Inferior parietal cortex (tissue), 1 donor: ENCODE data around the gene PCDH9.

Experiments used
- DNase-seq: peaks from one replicate; pipeline ENCODE4 v3.0.0-alpha.2; 2016; ENCODE audit errors: extremely low spot score

PCDH9 gene

DNA sequence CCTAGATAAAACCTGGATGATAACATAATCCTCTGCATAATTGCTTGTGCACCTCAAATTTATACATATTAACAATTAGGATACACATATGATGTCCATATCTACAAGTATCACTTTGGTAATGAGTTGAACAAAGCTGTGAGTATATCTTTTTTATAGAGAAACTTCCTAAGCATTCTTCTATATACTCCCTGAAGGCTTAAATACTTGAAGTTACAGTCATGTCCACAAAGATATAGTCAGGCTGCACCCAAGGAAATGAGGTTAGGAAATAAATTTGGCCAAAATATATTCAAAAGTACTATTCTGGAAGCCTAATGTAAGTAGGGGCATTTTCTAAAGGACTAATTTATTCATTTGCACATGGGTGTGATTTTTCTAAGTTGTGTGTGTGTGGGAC lies 761.5 kb downstream of the PCDH9 start:
- DNase-seq, result no peak

DNA sequence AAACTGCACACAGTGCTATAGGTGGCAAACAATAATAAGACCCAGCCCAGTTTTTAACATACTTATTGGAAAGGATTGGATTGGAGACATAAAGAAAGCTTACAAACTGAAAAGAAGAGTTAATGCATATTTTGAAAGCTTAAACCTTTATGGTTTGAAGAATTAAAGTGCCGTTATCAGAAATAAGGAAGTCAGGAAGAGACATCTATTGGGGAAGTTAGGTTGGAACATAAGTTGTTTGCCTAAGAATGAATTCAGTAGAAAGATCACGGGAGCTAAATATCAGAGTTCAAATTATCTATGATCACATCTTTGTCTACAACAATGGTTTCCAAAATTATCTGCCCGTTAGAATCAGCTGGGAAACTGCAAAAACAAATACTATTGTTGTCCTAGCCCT lies 767.9 kb downstream of the PCDH9 start:
- DNase-seq, result no peak

DNA sequence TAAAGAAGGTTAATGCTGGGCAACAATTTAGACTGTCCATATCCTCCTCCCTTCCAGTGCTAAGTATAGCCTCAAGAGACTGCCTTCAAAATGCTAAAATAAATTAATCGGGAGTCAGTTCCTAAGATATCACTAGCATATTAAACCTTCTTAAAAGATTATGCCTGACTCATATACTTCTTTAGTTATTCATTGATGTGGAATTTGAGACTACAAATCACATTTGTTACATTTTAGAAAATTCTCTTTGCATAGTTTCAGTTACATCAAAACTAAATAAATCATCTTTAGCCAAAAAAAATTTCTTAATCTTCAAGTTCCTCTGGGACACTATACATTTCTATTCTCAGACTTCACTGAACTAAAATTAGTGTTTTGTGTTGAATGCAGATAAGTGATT lies 769.1 kb downstream of the PCDH9 start:
- no peak for DNase-seq

DNA sequence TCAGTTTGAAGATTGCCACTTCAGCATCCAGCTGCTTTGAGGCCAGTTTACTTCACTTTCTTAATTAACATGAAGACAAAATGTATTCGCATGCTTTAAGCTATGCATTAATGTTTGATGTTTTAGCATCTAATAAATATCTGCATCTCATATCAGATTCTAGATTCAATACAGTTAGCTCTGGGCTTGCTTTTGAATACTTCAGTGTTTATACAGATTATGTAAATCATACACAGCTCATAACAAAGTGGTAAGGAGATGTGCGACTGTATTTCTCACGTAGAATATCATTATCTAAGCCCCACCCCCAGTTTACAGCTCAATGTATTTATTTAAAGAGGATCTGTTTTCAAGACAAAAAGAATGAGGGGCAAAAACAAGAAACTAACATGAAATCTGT lies 770.5 kb downstream of the PCDH9 start:
- DNase-seq, result no peak

DNA sequence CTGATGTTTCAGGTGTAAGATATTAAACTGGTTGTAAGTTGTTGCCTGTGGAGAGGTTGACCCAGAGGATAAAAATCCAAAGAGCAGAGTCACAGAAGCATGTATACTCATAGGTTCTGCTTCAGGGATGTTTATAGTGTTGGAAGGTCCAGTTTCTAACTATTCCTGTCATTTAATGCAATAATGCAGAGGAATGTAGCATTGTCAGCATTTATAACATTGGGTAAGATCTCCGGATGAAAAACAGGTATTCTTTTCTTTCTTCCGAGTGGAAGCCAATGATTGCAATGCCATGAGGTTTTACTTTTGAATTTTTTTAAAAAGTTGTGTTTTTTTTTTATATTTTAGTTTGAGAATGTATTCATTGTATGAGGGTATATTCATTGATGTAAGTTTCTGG lies 771.0 kb downstream of the PCDH9 start:
- DNase-seq, result no peak

DNA sequence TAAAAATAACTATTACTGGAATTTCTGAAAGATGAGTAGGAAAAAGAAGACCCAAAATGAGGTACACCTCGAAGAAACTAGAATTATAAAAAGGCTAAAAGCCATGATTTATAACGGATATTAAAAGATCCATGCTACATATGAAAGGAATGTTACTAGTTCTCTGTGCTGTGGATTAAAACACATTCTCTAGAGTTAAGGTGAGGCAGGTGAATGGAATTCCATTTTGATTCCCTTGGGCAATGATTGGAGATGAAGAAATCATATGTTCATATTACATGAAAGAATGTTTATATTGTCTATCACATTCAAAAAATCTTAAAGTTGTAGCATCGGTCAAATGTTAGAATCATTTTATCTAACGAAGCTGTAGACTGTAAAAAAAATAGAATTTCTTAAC lies 783.7 kb downstream of the PCDH9 start:
- DNase-seq, result no peak

DNA sequence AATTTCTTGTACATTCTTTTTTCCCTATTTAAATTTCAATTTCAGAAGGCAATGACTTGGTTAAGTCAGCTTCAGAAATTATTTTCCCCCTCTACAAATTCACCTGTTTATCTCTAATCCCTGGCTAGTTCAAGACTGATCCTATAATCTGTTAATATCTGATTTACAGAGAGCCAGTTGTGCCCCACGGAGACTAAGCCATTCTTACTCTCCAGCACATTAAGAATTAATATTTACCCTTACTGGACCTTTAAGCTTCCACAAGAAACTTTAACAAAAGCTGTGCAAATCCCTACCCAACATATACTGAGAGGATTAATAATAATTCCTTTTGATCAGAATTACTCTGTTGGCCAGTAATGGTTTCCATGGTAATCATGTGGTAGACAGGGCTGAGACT lies 786.2 kb downstream of the PCDH9 start:
- no peak for DNase-seq

DNA sequence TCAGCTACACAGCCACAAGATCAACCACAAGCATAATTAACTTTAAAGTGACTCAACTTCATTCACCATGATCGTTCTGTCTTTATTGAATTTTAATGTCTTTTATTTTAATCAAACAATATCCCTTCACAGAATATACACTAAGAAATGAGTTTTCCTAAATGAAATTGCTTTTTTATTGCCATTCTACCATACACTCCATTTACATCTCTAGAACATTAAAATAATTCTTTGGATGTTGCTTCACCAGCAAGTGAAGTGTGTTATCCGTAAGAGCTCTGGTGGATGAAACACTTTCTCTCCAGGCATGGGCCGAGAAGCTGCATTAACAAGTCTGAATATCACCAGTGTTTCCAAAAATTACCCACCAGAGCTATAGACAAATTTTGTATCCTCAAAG lies 789.2 kb downstream of the PCDH9 start:
- DNase-seq, result no peak

DNA sequence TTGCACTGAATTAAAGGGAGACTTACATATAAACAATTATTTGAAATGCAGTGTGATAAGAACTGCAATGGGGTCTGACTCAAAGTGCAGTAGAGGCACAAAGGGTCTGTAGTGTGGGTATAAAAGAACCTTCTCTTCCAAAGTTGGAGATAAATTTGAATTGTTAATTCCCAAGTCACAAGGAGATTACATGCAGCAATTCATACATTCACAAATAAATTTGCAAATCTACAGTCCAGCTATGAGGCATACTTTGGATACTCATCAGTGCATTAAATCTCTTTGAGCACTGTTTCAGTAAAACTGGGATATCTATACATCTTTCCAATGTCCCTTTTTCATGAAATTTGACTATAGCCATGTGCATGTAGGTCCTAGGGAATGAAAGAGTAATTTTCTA lies 799.4 kb downstream of the PCDH9 start:
- no peak for DNase-seq

DNA sequence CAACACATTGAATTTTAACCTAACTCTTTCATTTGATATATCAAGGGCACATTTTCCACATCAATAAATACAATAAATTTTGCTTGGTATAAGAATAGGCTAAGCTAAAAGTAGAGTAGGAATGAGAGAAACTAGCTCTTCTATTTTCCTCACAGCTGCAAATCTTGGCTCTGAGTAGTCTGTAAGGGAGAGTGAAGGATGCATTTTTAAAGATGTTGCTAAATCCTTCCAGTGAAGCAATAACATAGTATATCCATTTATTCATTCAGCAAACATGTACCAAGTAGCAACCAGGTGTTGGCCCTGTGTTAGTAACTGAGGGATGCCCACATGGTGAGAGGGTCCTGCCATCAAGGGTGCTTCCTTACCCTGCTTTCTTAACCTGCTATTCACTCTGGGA lies 799.9 kb downstream of the PCDH9 start:
- DNase-seq, result no peak

DNA sequence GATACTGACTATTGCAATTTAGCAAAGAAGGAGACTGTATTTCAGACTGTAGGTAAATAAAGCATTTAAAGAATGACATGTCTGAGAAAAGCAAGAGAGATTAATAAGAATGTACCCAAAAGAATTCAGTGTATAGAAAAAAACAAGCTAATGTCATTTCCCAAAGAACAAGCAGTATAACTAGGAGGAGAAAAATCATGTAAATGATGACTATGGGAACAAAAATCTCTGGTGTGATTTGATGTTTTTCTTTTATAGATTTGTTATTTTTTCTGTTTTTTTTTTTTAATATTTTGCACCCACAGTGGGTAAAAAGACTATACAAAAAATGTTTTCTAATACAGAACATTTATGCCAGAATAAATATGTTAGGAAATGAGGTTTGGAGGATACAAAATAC lies 801.0 kb downstream of the PCDH9 start:
- no peak for DNase-seq

DNA sequence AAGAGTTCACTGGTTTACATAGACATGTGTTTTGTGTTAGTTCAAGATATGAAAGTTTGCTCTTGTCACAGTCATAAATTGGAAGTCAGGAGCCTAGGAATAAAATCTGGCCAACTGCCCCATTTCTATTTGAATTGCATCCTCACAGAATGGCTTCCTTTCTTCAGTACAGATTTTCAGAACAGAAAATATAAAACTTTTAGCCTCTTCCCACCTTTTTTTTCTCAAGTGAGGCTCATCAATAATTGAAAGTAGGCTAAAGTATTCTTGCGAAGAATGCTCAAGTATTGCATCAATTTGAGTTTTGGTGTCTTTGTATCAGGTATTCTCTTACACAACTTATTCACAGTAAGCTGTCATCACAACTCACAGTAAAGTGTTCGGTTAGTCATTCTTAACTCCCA lies 802.7 kb downstream of the PCDH9 start:
- DNase-seq, result no peak

DNA sequence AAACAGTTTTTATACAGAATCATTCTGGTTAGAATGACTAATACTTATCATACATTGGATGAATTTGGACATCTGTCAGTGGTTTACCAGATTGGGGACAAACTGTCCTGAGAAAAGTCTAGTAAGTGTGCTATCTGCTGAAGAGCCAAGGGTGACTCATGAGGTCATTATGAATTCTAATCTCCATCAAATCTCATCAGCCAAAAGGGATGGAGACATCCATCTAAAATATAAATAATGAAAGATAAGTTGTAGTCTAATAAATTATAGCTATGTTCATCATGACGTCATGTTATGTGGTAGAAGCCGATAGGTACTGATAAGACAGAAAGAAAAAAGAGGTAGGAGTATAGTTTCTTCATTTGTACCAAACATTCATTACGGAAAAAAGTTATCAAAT lies 804.4 kb downstream of the PCDH9 start:
- no peak for DNase-seq

DNA sequence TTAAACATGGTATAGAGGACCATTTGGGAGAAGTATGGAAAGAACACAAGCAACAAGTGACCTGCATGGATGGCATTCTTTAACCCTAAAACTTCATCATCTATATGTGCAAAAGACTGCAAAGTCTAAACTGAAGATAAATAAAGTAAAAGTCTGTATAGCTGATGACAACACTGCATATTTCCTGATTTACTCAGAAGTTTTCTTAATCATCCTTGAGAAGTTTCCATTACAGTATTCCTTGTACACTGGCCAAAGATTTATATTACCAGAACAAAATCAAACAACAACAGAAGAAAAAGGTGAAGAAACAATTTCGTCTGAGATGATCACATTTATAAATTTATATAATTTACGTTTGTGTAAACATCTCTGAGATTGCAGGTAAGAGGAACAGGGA lies 805.7 kb downstream of the PCDH9 start:
- DNase-seq, result no peak

DNA sequence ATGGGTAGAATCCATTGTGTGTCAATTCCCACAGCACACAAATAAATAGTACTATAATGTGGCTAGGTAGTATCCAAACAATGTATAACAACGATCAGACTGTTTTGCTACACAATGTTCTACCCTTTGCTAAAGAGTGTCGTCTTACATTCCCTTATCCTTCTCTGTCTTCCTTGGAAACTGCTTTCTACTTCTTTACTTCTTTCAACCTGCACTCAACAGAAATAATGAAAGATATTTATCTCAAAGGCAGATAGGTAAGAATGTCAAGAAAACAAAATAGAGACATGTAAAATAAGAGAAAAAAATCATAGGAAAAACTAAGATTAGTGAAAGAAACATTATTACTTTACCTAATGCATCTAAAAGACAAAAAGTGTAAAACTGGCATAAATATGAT lies 814.7 kb downstream of the PCDH9 start:
- no peak for DNase-seq

DNA sequence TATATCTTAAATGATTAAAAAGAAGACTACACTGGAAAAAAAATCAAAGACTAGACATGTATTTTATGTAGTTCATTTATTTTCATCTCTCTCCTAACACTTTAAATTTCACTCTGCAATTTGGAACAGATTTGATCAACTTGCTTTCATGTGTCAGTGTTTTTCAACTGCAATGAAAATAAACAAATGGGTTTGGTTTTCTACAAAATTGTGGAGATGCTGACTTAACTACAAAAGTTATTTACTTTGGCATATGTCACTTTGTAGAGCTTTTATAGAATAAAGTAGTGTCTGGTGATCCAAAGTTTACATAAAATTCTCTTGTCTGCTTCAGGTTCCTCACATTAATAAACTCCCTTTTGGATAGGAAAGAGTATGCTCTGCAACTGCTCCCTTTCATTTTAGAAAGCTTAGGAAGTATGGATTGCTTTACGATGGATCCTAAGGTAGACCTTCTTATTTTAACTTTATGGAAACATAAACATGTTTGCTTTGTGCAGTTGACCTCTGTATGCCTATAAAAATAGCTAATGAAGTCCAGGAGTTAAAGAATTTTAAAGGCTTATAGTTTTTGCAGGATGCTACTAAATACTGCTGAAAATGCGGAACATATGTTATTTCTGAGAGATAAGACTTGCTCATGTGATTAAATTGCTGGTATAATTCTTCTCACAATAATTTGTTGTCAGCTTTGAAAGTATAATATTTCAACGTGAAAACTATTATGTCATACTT lies 815.9 kb downstream of the PCDH9 start:
- DNase-seq, result no peak

DNA sequence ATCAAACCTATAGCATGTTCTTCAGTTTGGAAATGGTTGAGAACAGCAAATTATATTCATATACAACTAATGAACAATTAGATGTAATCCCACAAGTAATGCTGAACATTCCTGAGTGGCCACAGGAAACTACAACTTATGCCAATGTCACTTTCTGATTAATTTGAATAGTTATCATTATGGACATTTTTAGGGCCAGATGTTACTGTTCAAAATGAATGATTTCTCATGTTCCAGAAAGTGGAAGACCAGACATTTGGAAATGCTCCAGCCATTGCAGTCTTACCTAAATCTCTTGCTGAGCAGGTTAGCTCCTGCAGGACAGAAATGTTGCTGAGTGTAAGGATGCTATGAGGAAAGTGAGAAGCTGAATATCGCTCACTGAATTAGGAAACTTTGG lies 819.8 kb downstream of the PCDH9 start:
- DNase-seq, result no peak

DNA sequence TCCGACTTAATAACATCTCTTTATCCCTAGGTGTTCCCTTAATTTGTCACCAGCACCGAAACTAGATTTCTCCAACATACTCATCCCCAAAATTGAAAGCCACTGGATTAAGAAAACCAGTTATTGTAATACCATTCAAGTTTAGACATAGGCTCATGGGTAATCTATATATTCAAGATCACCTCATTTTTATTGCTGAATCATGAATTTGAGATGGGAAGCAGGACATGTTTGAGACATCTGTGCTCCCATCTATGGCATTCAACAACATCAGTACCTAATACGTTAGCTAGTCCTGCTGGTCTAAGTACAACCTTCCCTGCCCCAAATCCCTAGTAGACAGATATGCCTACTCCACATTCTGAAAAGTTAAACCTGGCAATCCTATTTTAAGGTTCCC lies 820.6 kb downstream of the PCDH9 start:
- DNase-seq, result no peak

DNA sequence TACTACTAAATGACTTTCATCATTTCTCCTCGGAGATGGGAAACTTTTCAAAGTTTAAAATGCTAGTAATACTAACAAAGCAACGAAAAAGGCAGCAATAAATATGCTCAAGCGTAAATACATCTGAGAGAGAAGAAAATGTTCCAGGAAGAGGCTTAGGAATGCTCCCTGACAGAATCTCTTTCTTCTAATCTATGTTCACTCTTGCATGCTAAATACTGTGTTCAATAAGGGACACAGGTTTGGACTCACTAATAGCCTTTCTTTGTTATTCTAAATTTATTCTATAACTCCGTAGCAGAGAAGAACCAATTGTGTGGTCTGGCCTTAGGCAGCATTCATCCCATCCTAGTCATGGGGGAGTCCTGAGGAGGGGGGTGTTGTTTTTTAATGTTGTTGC lies 823.0 kb downstream of the PCDH9 start:
- no peak for DNase-seq

DNA sequence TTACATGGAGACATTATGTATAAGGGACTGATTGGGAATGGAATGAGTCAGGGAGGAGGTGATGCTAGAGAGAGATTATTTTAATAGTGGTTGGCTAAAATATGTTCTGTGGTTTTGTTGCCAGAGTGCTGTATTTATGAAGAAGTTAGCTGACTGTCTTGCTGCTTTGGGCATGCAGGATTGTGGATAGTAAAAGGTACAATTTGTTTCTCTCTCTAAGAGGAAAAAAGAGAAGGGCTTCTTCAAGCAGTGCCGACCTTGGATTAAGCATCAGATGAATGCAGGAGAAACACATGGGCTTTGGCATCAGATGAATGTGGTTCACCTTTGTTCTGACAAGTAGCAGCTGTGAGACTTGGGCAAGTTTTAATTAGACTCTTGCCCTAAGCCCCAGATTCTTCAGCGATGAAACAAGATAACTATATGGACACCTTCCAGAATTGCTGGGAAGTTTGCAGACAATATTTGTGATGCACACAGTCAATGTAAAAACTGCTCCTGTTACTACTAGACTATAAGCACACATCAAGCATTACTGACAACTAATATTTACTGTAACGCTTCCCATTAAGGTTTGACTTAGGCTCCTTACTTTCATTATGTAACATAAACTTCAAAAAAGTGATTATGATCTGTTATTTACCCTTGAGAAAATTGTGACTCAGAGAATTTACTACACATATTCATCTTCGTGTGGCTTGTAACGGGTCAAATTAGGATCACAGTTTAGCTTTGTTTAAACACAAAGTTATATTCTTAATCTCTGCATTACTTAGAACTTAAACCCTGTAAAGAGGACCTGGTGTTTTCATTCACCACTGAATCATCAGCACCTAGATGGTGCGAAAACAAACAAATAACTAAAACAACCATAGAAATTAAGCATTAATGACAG lies 824.0 kb downstream of the PCDH9 start:
- DNase-seq, result no peak

DNA sequence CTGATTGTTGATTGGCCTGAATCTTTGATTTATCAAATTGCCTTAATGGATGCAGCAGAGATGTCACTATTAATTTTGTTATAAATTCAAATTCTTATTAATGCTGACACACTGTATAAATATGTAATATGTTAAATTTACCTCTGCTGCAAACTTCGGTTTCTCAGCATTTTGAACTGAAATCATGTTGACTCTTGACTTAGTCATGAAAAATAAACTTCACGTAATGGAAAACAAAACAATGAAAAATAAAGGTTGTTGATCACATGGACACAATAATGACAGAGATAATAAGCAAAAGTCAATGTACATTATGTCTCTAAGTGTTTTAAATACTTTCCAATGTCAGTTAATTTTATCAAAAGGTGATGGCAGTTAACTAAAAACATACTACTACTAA lies 827.6 kb downstream of the PCDH9 start:
- DNase-seq, result no peak

DNA sequence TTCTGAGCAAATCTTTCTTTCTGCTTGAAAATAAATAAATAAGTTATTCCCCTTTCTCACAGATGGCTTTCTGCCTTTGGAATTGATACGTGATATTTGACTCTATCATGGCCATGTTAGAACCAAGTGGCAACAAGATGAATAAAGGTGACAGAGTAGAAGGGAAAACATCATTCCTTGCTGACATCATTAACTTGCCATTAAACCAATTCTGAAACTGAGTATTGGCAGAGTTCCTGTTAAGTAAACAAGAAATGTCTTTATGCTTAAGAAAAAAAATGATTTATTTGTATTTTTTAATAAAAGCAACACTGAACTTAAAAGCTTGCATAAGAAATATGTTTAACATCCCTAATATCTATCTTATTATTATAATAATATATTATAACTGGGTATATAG lies 828.1 kb downstream of the PCDH9 start:
- no peak for DNase-seq

DNA sequence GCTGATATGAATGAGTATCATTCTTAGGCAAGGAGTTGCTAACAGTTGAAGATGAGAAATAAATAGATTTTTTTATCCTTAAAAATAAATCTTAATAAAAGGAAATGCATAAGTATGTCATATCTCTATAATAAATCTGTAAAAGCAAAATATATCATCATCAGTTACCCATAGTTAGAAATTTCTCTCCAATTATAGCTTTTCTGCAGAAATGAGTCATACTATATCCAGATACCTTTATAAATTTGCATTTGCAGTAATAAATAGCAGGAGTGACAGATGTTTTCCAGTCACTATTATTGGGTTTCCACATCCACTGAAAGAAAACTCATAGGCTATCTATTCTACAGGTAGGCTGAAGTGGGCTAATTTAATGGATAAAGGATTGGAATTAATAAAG lies 829.8 kb downstream of the PCDH9 start:
- DNase-seq, result no peak
